WERI-Rb-1 (cell line): Measurements from ENCODE around the gene CDKAL1.

Experiments
- DNase-seq: peaks from one replicate; pipeline ENCODE4 v3.0.0-alpha.2; 2020
- H3K27ac ChIP-seq: fragments of 250-450 bp; sonication (Bioruptor Pico); 2 replicates; pipeline ENCODE4 v1.5.1; 2020; ENCODE audit warnings: mild to moderate bottlenecking, moderate library complexity
- H3K27me3 ChIP-seq: fragments of 250-450 bp; sonication (Bioruptor Pico); 2 replicates; pipeline ENCODE4 v1.5.1; 2021; ENCODE audit warnings: mild to moderate bottlenecking, low read depth, moderate library complexity; ENCODE audit not compliant: insufficient read depth, severe bottlenecking
- H3K36me3 ChIP-seq: fragments of 250-450 bp; sonication (Bioruptor Pico); 2 replicates; pipeline ENCODE4 v1.5.1; 2020; ENCODE audit warnings: mild to moderate bottlenecking, moderate library complexity
- H3K4me3 ChIP-seq: 2 replicates; pipeline ENCODE4 v1.5.1; 2011; ENCODE audit warnings: low read depth, mild to moderate bottlenecking, control low read depth, low read length
- H3K9me3 ChIP-seq: fragments of 250-450 bp; sonication (Bioruptor Pico); 2 replicates; pipeline ENCODE4 v1.5.1; 2021; ENCODE audit warnings: mild to moderate bottlenecking, moderate library complexity; ENCODE audit not compliant: severe bottlenecking
- TF ChIP-seq, protein P1 (sequence below): IDR thresholded peaks from 2 replicates; pipeline ENCODE4 v1.5.1; 2011; ENCODE audit warnings: low read depth, mild to moderate bottlenecking, control low read depth, inconsistent platforms, low read length

CDKAL1 gene

DNA sequence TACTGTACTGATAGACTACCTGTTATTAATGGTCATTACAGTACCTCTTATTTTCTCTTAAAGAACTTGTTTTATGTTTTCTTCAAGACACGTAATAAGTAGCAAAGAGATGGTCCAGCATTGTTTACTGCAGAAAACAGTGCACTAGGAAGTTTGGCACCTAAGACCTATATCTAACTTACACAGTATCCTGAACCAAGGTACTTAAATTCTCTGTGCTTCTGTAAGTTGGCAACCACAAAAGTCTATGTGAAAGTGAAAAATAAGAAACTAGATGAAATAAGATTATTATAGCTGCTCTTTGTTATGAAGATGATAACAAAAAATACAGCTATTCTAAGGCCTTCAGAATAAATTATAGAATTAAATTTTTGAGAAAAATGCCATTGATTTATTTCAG lies 647.6 kb downstream of the CDKAL1 start:
- H3K27me3 ChIP-seq = no peaks in the 10 kb centered on the region
- DNase-seq = no peak
- H3K27ac ChIP-seq = no peak overlapping the region
- H3K4me3 ChIP-seq = no peak overlapping the region
- H3K36me3 ChIP-seq = no peaks in the 10 kb centered on the region; the same call in 1 of the 2 replicates
- H3K9me3 ChIP-seq = no peaks in the 10 kb centered on the region
- TF ChIP-seq, protein P1, sequence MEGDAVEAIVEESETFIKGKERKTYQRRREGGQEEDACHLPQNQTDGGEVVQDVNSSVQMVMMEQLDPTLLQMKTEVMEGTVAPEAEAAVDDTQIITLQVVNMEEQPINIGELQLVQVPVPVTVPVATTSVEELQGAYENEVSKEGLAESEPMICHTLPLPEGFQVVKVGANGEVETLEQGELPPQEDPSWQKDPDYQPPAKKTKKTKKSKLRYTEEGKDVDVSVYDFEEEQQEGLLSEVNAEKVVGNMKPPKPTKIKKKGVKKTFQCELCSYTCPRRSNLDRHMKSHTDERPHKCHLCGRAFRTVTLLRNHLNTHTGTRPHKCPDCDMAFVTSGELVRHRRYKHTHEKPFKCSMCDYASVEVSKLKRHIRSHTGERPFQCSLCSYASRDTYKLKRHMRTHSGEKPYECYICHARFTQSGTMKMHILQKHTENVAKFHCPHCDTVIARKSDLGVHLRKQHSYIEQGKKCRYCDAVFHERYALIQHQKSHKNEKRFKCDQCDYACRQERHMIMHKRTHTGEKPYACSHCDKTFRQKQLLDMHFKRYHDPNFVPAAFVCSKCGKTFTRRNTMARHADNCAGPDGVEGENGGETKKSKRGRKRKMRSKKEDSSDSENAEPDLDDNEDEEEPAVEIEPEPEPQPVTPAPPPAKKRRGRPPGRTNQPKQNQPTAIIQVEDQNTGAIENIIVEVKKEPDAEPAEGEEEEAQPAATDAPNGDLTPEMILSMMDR = no peak

DNA sequence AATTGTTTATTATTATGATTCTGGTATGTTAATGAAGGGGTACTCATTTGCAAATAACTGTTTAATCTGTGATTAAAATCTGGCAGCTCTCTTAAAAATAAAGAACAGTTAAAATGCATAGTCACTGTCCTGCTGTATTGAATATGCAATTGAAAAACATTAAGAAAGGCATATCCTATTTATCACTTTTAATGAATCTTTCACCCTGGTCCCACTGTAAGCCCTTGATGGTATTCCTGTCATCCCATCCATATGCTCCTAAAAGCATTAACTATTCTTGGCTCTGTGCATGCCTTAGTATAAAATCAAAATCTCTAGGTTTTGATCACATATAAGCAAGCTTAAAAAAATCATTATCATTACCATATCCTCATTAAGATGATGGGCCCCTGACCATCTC lies 648.3 kb downstream of the CDKAL1 start:
- Histone ChIP-seq H3K4me3 (no peak overlapping the region), H3K36me3 (no peaks in the 10 kb centered on the region; the same call in 1 of the 2 replicates), H3K27me3 (no peaks in the 10 kb centered on the region), H3K9me3 (no peaks in the 10 kb centered on the region), H3K27ac (no peak overlapping the region)
- TF ChIP-seq, protein P1 = no peak
- DNase-seq = no peak

DNA sequence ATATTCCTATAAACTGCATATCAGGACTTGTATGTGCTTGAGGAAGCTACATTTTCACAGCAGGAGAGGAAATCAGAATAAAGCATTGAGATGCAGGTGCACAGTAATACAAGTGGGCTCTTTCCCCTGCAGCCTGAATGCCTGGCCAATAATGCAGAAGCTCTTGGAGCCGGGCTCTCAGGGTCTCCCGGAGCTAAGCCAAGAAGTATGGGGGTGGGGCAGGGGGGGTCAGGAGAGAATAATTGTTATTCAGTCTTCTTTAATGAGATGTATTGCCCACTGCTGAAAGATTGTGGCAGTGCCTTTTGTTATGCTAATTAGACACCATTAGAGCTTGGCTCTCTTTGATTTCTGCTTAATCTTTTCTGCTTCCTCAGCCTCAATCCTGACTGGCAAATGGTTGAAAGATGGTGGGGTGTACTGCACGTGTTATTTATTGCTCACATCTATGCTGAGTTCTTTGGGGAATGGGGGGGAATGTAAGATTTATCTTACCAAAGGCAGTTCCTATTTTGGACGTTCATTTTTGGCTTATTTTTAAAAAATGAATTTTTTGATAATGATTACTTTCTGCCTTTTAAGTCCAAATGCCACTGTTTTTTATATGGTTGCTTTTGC lies 651.7 kb downstream of the CDKAL1 start:
- DNase-seq = no peak

DNA sequence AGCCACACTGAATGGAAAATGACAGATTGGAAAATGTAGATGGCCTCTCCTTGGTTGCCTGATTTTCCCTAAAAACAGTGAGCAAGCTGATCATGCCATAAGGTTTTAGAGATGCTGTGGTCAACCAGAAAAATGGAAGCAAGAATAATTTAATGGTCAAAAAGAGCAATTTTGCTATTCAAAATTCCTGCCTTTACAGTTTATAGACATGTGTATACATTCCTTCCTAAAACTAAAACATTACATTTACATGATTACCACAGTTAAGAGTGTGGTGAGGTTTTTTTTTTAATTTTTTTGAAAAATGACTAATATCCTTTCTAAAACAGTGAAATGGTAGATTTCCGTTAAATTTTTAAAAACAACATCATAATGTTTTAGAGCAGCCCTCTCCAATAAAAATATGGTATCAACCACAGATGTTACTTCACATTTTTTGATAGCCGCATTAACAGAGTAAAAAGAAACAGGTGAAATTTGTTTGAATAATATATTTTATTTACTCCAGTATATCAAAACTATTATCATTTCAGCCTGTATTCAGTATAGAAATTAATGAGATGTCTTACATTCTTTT lies 652.3 kb downstream of the CDKAL1 start:
- no peak overlapping the region for H3K27ac ChIP-seq
- TF ChIP-seq, protein P1 = no peak
- 0 out of 2 replicates have a peak, but pooled peaks cover 2% of the 10 kb centered on the region for H3K36me3 ChIP-seq
- H3K4me3 ChIP-seq = no peak overlapping the region
- no peak for DNase-seq
- no peaks in the 10 kb centered on the region for H3K9me3 ChIP-seq
- no peaks in the 10 kb centered on the region for H3K27me3 ChIP-seq

More for the DNA sequence above, 651.7 kb downstream of the CDKAL1 start:
- H3K9me3 ChIP-seq = no peaks in the 10 kb centered on the region
- no peak overlapping the region for H3K4me3 ChIP-seq
- no peaks in the 10 kb centered on the region for H3K27me3 ChIP-seq
- no peak overlapping the region for H3K27ac ChIP-seq
- TF ChIP-seq, protein P1 = no peak
- peaks cover 2% of the 10 kb centered on the region; the same call in 1 of the 2 replicates for H3K36me3 ChIP-seq

DNA sequence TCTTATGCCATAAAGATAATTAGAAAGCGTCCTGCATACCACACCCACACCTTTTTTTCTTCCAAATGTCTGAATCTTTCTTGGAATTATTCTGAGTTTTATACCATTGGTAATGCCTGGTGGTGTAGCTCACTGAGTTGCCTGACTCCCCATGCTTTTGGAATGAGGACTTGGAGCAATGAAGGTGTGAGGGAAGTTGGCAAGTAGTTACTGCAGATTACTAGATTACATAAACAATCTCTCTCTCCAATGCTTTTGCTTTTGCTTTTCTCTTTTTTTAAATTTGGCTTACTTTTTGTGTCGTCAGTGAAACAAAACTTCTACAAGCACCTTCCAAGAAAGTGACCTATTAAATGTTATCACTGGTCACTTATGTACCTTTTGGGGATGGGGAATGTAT lies 653.2 kb downstream of the CDKAL1 start:
- DNase-seq = no peak
- Histone ChIP-seq H3K36me3 (0 out of 2 replicates have a peak, but pooled peaks cover 2% of the 10 kb centered on the region), H3K27me3 (no peaks in the 10 kb centered on the region), H3K4me3 (no peak overlapping the region), H3K9me3 (no peaks in the 10 kb centered on the region), H3K27ac (no peak overlapping the region)
- TF ChIP-seq, protein P1 = no peak
